GM21576 (cell line): ENCODE data around the gene BTN3A1.
"Not testable (repeated sequence)": the region's sequence is repeated elsewhere in the genome, so short reads cannot be mapped to it uniquely, and the experiment has no call there.

Experiments used
- ATAC-seq: cut with Tn5 transposase; IDR thresholded peaks from one replicate; pipeline ENCODE4 v1.9.1; 2021; ENCODE audit warnings: mild to moderate bottlenecking, moderate library complexity; ENCODE audit not compliant: unreplicated experiment

The BTN3A1 gene

DNA sequence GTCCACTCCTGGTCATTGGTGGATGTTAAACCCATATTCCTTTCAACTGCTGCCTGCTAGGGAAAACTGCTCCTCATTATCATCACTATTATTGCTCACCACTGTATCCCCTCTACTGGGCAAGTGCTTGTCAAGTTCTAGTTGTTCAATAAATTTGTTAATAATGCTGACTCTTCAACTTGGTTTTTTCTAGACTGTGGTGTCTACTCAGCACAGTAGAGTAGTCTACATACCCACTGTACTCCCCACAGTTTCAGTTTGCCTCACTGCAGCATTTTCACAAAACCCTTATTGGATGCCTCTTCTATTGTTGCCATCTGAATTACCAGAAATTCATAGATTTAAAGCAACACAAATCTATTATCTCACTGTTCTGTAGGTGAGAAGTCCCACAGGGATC, 23.9 kb upstream of the BTN3A1 start:
- ATAC-seq: not testable (repeated sequence)

DNA sequence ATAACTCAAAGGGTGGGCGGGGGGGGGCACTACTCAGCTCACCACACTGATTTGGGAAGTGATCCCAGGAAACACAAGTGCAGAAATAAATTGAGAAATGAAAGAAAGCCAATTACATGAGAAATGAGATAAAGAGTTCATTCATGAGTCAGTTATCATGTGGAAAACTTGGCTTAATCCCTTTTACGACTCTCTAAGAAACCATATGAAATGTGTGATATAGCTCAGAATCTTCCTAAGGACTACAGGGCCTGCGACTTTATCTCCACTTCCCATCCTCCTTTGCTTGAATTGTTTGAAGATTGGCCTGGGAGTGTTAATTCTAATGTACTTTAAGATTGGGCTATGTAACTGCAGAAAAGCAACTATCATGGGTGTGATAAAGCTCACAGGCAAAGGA, 22.8 kb upstream of the BTN3A1 start:
- ATAC-seq: no peak

DNA sequence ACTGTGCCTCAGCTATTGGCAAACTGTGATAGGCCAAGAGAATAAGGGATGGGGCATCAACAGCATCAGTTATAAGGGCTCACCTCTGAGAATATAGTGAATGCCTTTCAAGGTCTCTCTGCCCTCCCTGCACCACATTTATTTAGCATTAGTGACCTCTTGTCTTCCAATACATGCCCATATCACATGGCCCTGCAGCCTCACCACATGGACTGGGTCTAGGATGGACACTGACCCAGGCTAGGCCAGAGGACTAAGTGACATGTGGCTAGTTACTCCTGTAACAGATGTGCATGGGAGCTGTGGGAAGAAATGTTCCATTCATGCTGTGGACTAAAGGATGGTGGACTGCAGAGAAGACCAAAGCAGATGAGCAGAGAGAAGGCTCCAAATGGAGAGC, 22.3 kb upstream of the BTN3A1 start:
- no peak for ATAC-seq

DNA sequence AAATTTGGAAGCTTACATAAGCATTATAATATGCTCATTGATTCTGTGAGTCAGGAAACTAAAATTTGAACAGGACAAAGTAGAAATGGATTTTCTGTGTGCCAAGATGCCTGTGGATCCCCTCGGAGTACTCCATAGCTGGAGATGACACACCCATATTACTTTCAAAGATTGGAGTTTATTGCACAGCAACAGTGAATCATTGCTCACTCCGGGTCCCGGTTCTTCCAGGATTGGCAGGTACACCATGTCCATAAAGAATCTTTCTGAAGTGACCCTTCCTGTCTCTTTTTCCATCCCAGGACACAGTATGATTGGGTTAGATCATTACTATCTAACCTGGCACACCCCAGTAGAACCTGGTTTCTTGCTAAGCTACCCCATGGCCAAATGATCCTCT, 21.8 kb upstream of the BTN3A1 start:
- ATAC-seq: no peak

DNA sequence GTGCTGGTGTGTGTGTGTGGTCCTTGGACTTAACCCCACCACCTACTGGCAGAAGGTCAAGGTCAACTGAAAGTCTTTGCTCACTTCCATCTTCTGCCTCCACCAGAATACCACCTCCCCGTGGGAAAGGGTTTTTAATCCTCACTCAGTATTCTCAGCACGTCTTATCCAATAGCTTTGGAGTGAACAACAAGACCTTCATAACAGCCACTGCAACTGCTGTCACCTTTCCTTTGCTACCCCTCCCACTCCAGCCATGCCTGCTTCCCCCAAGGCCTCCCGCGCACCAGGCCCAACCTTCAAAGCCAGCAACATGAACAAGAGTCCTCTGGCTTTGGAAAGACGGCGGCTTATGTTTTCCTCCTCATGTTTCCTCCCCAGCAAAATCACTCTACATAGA, 20.0 kb upstream of the BTN3A1 start:
- ATAC-seq: no peak

DNA sequence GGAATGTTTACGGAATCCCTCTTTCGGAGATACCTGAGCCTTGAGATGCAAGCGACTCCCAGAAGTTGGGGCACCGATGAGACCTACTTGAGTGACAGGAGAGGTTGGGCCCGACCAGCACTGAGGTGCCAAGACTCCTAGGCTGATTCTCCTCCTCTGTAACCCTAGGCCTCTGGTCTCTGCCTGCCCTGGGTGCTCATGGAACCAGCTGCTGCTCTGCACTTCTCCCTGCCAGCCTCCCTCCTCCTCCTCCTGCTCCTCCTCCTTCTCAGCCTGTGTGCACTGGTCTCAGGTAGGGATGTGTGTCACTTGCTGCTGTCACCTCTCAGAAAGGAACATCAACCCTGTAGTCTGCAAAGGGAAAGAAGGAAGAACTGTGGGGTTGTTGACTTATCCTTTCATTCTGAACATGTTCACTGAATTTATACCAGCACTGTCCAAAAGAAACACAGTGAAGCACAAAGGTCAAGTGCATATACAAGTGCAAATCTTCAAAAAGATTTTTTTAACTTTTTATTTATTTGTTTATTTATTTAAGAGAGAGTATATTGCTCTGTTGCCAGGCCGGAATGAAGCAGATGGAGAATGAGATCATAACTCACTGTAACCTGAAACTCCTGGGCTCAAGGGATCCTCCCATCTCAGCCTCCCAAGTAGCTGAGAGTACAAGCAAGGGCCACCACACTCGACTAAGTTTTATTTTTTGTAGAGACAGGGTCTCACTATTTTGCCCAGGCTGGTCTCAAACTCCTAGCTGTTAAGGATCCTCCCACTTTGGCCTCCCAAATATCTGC, 18.3 kb upstream of the BTN3A1 start:
- no peak for ATAC-seq

DNA sequence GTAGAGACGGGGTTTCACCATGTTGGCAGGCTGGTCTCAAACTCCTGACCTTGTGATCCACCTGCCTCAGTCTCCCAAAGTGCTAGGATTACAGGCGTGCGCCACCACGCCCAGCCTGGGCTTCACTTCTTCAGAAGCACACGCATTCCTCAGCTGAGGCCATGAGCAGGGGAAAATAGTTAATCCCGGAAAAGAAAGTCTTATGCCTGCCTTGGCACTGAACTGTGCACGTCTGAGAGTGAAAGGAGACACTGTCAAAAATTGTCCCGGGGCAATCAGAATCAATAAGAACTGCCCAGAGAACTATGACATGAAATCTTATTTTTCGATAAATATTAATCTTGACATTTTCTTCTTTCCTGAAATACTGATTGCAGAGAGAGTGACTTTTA, 16.3 kb upstream of the BTN3A1 start:
- no peak for ATAC-seq

DNA sequence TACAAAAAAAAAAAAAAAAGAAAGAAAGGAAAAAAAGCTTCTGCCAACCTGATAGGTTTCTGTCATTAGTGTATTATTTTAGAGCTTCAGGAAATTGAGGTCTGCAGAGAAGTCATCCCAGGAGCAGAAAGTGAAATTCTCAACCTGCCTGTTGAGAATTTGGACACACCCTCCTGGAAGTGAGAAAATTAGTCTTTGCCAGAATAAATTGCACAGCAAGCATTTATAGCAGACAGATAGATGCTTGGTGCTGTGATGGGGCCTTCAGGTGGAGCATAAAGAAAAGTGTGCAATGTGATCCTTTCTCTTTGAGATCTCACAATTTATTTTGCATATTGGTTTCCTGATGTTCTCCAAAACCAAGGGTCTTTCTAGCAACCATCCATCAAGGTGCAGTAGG, 14.5 kb upstream of the BTN3A1 start:
- ATAC-seq: no peak

DNA sequence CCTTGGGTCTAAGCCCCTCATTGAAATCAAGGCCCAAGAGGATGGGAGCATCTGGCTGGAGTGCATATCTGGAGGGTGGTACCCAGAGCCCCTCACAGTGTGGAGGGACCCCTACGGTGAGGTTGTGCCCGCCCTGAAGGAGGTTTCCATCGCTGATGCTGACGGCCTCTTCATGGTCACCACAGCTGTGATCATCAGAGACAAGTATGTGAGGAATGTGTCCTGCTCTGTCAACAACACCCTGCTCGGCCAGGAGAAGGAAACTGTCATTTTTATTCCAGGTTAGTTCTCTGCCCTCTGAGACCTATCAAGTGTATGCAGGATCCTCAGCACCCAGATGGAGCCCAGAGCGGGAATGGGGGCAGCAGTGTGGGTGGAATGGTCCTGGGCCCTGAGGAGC, 14.1 kb upstream of the BTN3A1 start:
- no peak for ATAC-seq

DNA sequence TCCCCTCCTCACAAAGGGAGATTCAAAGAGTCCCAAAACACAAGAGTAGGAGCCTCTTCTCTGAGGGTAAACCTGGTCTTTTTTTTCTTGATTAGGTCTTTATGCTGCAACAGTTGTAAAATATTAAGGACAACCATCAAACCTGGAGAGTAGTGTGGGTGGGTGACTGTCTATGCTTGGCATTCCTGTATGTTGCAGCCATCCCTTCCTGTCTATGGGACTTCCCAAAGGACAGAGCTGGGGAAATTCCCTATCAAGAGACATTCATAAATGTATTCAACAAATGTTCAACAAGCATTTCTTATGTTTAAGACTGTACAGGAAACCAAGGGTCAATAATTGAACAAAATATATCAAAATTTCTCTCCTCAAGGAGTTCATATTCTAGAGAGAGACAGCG, 13.6 kb upstream of the BTN3A1 start:
- no peak for ATAC-seq

DNA sequence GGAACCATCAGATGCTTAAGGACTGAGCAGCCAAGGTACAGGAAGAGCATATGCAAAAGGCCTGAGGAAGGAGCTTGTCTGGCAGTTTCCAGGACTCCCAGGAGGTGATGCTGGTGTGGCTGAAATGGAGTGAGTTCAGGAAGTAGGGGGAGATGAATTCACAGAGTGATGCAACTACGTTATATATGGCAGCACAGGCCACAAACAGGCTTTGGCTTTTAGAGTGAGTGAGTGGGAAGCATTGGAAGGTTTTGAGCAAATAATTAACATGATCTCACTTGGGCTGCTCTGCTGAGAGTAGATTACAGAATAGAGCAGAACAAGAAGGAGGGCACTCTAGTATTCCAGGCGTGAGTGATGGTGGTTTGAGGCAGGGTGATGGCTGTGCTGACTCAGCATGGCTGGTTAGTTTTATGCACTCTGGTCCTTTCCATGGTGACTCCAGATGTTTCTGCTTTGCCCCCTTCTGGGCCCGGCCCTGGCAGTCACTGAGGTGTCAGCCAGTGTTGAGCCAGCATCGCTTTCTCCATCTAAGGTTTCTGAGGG, 12.7 kb upstream of the BTN3A1 start:
- no peak for ATAC-seq

DNA sequence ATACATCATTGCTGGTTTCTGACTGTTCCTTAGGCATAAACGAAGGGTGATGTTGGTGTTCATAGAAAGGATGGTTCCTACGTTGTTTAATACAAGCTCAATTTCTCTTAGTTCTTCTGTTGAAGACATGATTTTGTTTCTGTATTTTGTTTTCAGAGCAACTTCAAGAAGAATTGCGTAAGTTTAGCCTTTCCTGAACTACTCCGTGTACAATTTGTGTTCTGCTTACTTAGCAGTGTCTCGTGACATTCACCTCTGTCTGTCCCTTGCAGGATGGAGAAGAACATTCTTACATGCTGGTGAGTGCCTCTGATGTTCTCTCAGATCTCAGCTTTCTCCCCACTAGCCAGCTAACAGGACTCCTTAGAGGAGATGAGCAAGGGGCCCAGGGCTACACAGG, 11.5 kb upstream of the BTN3A1 start:
- no peak for ATAC-seq

DNA sequence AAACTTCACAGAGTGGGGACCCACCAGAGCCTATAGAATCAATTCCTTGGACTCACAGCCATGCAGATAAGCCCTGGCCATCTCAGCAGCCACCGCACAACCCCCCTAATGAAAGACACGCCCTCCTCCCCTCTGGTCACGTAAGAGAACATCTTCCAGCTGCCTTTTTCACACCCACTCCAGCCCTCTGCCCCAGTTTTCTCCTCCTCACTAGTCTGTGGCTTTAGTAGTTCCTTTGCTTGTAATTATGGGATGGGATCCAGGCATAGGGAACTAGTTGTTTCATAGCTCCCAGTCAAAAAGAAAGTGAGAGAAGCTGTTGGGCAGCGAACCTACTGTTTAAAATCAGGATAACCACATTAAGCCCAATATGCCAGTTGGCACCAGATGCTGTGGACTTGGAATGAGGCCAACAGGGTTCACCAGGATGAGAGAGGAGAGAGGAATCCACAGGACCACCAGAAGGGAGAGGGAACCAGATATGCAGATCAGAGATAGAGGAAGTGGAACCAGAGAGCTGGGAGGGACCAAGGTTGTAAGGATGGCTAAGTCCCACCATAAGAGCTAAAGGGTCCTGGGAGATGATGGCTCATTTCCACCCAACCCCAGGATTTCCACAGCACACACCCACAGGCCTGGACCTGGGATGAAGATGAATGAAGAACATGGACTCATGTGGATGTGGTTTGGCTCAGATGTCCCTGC, 9.0 kb upstream of the BTN3A1 start:
- no peak for ATAC-seq

DNA sequence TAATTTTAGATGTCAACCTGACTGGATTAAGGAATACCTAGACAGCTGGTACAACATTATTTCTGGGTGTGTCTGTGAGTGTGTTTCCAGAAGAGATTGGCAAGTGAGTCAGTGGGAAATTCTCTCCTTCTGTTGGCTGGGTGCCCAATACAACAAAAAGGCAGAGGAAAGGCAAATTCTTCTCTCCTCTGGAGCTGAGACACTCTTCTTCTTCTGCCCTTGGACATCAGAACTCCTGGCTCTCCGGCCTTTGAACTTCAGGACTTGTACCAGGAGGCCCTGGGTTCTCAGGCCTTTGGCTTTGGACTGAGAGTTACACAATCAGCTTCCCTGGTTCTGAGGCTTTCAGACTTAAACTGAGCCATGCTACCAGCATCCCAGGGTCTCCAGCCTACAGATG, 7.8 kb upstream of the BTN3A1 start:
- no peak for ATAC-seq

DNA sequence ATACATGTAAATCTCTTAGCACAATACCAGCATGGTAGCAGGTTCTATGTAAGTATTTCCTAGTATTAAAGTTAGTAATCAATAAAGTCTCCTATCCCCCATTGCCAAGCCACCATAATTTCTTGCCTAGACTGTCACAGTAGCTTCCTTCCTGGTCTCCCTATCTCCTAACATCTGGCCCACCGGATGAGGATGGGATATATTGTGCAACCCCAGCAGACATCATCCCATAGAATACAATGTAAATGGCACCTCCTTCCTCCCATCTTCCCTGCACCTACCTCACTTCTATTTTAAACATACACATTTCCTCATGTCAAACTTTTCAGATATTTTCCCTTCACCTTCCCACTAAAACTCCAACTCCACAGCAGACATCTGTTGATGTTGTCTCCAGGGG, 3.5 kb upstream of the BTN3A1 start:
- ATAC-seq: no peak

DNA sequence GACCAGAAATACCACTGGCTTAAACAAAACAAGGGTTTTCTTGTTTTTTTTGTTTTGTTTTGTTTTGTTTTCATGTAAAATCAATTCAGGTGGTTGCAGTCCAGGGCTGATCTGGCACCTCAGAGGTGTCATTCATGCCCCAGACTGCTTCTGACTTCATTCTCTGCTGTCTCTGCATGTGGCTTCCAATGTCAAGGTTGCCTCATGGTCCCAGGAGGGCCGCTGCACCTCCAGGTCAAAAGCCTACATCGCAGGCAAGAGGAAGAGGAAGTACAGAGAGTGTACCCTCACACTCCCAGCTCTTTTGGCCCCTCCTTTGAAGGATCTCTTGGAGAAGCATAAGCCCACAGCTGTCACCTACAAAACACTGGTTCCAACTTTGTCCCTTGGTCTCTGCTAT, 1.4 kb upstream of the BTN3A1 start:
- no peak for ATAC-seq

DNA sequence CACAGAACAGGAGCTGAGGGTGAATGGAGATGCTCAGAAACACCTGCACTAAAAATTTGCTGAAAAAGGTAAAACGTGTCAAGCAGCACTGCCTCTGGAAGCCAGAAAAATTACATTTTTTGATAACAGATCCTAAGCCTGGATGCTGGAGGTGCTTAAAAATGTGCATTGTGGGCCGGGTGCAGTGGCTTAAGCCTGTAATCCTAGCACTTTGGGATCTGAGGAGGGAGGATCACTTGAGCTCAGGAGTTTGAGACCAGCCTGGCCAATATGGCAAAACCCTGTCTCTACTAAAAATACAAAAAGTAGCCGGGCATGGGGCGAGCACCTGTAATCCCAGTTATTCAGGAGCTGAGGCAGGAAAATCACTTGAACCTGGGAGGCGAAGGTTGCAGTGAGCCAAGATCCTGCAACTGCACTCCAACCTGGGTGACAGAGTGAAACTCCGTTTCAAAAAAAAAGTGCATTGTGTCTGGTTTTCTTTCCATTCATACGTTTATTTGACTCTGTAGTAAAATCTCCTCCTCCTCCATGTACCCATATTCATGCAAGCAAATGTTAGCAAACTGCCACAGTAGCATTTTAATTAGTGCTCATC, 587 bp upstream of the BTN3A1 start:
- peak; percentile 8 for ATAC-seq

DNA sequence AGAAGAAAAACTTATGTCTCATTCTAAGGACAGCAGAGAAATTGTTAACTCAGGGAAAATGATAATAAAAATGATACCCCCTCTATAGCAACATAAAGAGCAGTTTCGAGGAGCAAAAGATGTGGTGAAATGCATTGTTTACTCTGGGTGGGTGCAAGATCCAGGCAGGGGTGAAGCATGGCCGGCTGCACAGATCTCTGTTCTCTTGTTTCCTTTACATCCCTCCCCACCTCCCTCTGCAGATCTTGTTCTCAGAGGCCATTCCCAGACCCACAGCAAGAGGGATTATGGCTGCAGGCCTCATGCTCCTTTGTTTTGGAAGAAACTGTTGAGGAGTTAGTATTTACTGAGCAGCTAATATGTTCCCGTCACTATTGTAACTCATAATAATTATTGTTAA, 1.8 kb downstream of the BTN3A1 start:
- no peak for ATAC-seq

DNA sequence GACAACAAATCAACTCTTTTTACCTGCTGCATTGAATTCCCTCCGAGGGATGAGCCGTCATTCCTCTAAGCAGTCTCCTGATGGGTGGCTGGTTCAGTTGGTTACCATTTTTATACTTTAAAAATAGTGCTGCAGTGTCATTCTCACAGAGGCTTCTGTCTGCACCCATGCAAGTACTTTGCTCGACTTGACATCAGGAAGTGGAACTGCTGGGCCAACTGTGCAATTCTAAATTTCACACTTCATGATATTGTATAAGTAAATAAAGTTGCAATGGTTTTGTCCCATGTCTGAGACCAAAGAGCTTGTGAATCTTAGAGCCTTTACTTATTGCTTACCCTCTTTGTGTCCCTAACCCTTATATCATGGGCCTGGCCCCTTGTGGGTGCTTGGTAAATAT, 2.5 kb downstream of the BTN3A1 start:
- no peak for ATAC-seq

DNA sequence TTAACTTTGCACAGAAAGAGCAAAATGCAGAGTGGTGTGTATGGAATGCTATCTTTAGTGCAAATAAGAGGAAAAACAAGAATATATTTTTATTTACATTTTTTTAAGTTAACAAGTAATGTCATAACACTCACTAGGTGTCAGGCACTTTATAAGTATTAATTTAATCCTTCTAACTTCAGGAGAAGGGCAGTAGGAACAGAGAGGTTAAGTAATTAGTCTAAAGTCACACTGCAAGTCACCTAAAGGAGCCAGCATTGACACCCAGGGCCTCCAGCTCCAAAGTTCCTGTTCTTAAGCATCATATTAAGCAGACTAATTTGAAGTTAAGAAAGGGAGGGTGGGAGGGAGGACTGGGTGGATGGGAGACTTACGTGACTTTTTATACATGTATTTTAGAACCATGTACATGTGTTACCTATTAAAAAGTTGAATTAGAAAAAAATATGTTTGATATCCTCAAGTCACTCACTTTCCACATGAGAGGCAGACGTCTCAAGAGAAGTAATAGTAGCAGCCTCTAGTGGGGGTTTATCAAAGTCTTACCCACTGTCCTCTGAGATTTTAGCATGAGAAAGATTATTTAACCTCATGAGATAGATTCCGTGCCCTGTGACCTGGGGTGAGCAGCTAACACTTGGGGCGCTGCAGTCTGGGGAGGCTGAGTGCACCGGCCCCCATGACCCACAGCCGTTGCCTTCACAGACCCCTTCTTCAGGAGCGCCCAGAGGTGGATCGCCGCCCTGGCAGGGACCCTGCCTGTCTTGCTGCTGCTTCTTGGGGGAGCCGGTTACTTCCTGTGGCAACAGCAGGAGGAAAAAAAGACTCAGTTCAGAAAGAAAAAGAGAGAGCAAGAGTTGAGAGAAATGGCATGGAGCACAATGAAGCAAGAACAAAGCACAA, 7.0 kb downstream of the BTN3A1 start:
- no peak for ATAC-seq

DNA sequence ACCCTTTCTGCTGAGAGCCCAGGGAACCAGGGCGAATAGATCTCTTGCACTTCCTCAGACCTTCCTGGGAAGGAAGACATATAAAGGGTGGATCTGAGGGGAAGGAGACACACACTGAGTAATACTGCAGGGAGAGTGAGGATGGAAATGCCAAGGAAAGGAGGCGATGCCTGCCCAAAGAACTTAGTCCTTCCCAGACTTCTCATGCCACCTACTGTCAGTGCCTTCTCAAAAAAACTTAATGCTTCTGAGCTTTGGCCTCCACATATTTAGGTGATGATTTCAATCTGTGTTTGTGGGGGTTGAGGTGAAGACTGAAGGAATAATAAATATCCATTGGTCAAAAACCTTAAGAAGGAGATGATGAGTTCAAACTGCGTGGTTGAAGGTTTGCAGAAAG, 9.7 kb downstream of the BTN3A1 start:
- ATAC-seq: no peak
